Measurements from ENCODE around the gene NAT9.

NAT9 gene

GRCh38 chr17:74790161-74791058, 14.3 kb upstream of the NAT9 start:
- TF ChIP-seq ZC3H10 (CRISPR knock-in tag; IDR thresholded peaks at IDR 0.05) (no peak), TOX (CRISPR knock-in tag; IDR thresholded peaks at IDR 0.05; ENCODE audit: borderline replicate concordance) (no peak), POU6F1 (CRISPR knock-in tag; IDR thresholded peaks at IDR 0.05; ENCODE audit: borderline replicate concordance, low read depth) (no peak), PATZ1 (CRISPR knock-in tag; IDR thresholded peaks at IDR 0.05; ENCODE audit: borderline replicate concordance) (no peak), ESRRG (CRISPR knock-in tag; IDR thresholded peaks at IDR 0.05) (no peak), TCF4 (CRISPR knock-in tag; IDR thresholded peaks at IDR 0.05; ENCODE audit: borderline replicate concordance) (no peak), GLIS3 (CRISPR knock-in tag; IDR thresholded peaks at IDR 0.05) (no peak), ZNF565 (CRISPR knock-in tag; conservative IDR thresholded peaks at IDR 0.05; ENCODE audit: low read depth) (no peak), SNAI2 (CRISPR knock-in tag; IDR thresholded peaks at IDR 0.05) (no peak), ZFP3 (CRISPR knock-in tag; IDR thresholded peaks at IDR 0.05) (no peak), ARNTL (CRISPR knock-in tag; IDR thresholded peaks at IDR 0.05; ENCODE audit: borderline replicate concordance, low read depth) (no peak), RARB (CRISPR knock-in tag; IDR thresholded peaks at IDR 0.05) (no peak), OSR1 (CRISPR knock-in tag; IDR thresholded peaks at IDR 0.05) (no peak), ZNF8 (CRISPR knock-in tag; IDR thresholded peaks at IDR 0.05) (no peak), BACH2 (CRISPR knock-in tag; IDR thresholded peaks at IDR 0.05; ENCODE audit: borderline replicate concordance) (no peak), ZNF70 (CRISPR knock-in tag; IDR thresholded peaks at IDR 0.05) (no peak), ZFP30 (CRISPR knock-in tag; IDR thresholded peaks at IDR 0.05) (no peak)
- TF ChIP-seq, protein P1, sequence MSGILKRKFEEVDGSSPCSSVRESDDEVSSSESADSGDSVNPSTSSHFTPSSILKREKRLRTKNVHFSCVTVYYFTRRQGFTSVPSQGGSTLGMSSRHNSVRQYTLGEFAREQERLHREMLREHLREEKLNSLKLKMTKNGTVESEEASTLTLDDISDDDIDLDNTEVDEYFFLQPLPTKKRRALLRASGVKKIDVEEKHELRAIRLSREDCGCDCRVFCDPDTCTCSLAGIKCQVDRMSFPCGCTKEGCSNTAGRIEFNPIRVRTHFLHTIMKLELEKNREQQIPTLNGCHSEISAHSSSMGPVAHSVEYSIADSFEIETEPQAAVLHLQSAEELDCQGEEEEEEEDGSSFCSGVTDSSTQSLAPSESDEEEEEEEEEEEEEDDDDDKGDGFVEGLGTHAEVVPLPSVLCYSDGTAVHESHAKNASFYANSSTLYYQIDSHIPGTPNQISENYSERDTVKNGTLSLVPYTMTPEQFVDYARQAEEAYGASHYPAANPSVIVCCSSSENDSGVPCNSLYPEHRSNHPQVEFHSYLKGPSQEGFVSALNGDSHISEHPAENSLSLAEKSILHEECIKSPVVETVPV (CRISPR knock-in tag; IDR thresholded peaks at IDR 0.05), result no peak
- ATAC-seq, result no peak

DNA sequence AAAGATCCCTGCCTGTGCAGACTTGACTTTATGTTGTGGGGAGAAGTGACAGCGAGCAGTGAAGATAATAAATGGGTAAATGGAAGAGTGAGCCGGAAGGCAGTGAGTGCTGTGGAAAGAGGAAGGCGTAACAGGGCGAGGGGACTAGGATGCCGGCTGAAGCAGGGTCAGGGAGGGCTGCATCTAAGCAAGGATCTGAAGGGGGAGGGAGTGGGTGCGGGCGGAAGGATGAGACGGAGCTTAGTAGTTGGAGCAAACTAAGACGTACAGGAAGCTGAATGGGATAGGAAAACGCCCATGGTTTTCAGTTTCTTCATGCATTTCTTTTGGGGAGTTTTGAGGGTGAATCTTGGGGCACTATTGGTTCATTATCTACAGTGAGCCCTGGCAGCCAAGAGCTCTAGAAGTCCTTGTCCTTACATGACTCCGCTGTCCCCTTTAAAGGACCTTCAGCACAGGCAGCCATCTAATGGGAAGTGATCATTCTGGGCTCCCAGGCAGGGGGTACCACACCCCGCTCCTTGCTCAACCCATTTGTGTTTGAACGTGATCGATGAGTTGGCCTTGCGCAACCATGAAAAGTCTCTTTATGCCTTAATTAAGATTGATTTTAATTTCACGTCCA, 10.4 kb upstream of the NAT9 start:
- TF ChIP-seq ISL1 (CRISPR knock-in tag; IDR thresholded peaks at IDR 0.05) (no peak), PATZ1 (CRISPR knock-in tag; IDR thresholded peaks at IDR 0.05; ENCODE audit: borderline replicate concordance) (no peak), ZNF70 (CRISPR knock-in tag; IDR thresholded peaks at IDR 0.05) (no peak)
- TF ChIP-seq, protein P1 (CRISPR knock-in tag; IDR thresholded peaks at IDR 0.05), result no peak
- ATAC-seq, result no peak

DNA sequence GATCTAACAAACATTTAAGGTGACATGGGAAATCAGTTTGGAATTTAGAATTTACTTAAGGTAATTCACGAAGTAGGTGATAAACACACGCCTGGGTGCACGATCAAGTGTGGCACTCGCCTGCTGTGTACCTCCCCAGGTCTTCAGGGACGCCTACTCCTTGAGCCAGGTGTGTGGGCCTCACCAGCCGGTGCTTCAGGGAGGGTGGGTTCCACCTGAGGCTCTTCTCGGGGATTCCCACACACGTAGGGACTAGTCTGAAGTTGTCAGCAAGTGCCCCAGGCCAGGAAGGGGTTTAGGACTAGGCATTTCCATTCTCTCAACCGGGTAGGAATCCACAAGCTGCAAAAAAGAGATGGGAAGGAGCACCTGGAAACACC, 9.8 kb upstream of the NAT9 start:
- ATAC-seq, result no peak
- TF ChIP-seq OSR1 (CRISPR knock-in tag; IDR thresholded peaks at IDR 0.05), result no peak
- no peak for TF ChIP-seq POU6F1 (CRISPR knock-in tag; IDR thresholded peaks at IDR 0.05; ENCODE audit: borderline replicate concordance, low read depth)
- TF ChIP-seq ARNTL (CRISPR knock-in tag; IDR thresholded peaks at IDR 0.05; ENCODE audit: borderline replicate concordance, low read depth), result no peak
- TF ChIP-seq, protein P2, sequence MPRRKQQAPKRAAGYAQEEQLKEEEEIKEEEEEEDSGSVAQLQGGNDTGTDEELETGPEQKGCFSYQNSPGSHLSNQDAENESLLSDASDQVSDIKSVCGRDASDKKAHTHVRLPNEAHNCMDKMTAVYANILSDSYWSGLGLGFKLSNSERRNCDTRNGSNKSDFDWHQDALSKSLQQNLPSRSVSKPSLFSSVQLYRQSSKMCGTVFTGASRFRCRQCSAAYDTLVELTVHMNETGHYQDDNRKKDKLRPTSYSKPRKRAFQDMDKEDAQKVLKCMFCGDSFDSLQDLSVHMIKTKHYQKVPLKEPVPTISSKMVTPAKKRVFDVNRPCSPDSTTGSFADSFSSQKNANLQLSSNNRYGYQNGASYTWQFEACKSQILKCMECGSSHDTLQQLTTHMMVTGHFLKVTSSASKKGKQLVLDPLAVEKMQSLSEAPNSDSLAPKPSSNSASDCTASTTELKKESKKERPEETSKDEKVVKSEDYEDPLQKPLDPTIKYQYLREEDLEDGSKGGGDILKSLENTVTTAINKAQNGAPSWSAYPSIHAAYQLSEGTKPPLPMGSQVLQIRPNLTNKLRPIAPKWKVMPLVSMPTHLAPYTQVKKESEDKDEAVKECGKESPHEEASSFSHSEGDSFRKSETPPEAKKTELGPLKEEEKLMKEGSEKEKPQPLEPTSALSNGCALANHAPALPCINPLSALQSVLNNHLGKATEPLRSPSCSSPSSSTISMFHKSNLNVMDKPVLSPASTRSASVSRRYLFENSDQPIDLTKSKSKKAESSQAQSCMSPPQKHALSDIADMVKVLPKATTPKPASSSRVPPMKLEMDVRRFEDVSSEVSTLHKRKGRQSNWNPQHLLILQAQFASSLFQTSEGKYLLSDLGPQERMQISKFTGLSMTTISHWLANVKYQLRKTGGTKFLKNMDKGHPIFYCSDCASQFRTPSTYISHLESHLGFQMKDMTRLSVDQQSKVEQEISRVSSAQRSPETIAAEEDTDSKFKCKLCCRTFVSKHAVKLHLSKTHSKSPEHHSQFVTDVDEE (CRISPR knock-in tag; IDR thresholded peaks at IDR 0.05), result no peak
- TF ChIP-seq ZNF8 (CRISPR knock-in tag; IDR thresholded peaks at IDR 0.05), result no peak
- TF ChIP-seq ZFP30 (CRISPR knock-in tag; IDR thresholded peaks at IDR 0.05), result no peak
- no peak for TF ChIP-seq ZNF565 (CRISPR knock-in tag; conservative IDR thresholded peaks at IDR 0.05; ENCODE audit: low read depth)
- TF ChIP-seq ZFP3 (CRISPR knock-in tag; IDR thresholded peaks at IDR 0.05), result no peak
- TF ChIP-seq CREB5 (CRISPR knock-in tag; IDR thresholded peaks at IDR 0.05; ENCODE audit: low read depth), result no peak
- no peak for TF ChIP-seq TOX (CRISPR knock-in tag; IDR thresholded peaks at IDR 0.05; ENCODE audit: borderline replicate concordance)
